GM12878 (cell line): ENCODE measurements around the gene LMOD3. TPM values are rescaled to one million over a fixed set of nuclear protein-coding genes. Genes with fewer than 3 reads are reported as not detected.

Experiments used
- ATAC-seq: fragments of 200-7000 bp; cut with Tn5 transposase; 3 replicates; pipeline ENCODE4 v1.9.1; 2020; ENCODE audit warnings: mild to moderate bottlenecking, moderate library complexity
- BruUV-seq: library from RNA; stranded (reverse); fragments of 400-500 nt; replicated peaks from 2 replicates; lab custom pipeline; 2021; lab: Mats Ljungman, UMichigan
- CTCF ChIA-PET: fragments of 300-600 bp; sonication (Branson Sonifier 250); formaldehyde crosslinking; extraction: SDS; loops from one replicate; lab custom pipeline; 2021; ENCODE audit warnings: inconsistent platforms; lab: Yijun Ruan, JAX
- POLR2A ChIA-PET: fragments of 350-600 bp; formaldehyde crosslinking; extraction: SDS; loops from one replicate; lab custom pipeline; 2021; ENCODE audit warnings: inconsistent platforms; lab: Charles Lee
- RAD21 ChIA-PET: fragments of 300-600 bp; sonication (Branson Sonifier 250); formaldehyde crosslinking; loops from one replicate; lab custom pipeline; 2023; ENCODE audit warnings: antibody characterized with exemption; ENCODE audit not compliant: unreplicated experiment; lab: Charles Lee
- SMC1A ChIA-PET: fragments of 300-600 bp; sonication (Branson Sonifier 250); formaldehyde crosslinking; loops from one replicate; lab custom pipeline; 2023; ENCODE audit not compliant: unreplicated experiment, uncharacterized antibody; lab: Charles Lee
- DNase-seq: peaks from one replicate; pipeline ENCODE4 v3.0.0-alpha.2; 2011; ENCODE audit warnings: low read depth, low spot score
- FAIRE-seq: peaks from 3 replicates; lab custom pipeline; 2011; peaks lifted over from hg19 to GRCh38; lab: Jason Lieb, UNC
- H2AFZ ChIP-seq: 2 replicates; pipeline ENCODE4 v1.6.0; 2011; ENCODE audit warnings: low read depth, low read length, control low read depth; ENCODE audit not compliant: control insufficient read depth
- H3K27ac ChIP-seq: 2 replicates; pipeline ENCODE4 v1.5.1; 2011; ENCODE audit warnings: control low read depth; ENCODE audit not compliant: control insufficient read depth, insufficient read depth
- H3K27me3 ChIP-seq, 2 experiments: replicated peaks in 1 of 2; 2 replicates each; pipeline versions ENCODE4 v1.6.0 to v1.6.1; 2011; ENCODE audit warnings: low read length in 1 of 2; ENCODE audit not compliant: control insufficient read depth in 2 of 2, insufficient read depth in 2 of 2
- H3K36me3 ChIP-seq, 2 experiments: 2 replicates each; pipeline ENCODE4 v1.5.1; 2011; ENCODE audit warnings: low read length in 1 of 2; ENCODE audit not compliant: control insufficient read depth in 2 of 2, insufficient read depth in 2 of 2
- H3K4me1 ChIP-seq: 2 replicates; pipeline ENCODE4 v1.6.1; 2011; ENCODE audit warnings: mild to moderate bottlenecking, low read length, moderate library complexity, mixed read lengths; ENCODE audit not compliant: control insufficient read depth, insufficient read depth
- H3K4me2 ChIP-seq: 2 replicates; pipeline ENCODE4 v1.6.0; 2011; ENCODE audit warnings: control low read depth; ENCODE audit not compliant: control insufficient read depth, insufficient read depth
- H3K4me3 ChIP-seq: fragments of 200-600 bp; sonication (generic); 2 replicates; pipeline ENCODE4 v1.5.1; 2016
- H3K79me2 ChIP-seq: 2 replicates; pipeline ENCODE4 v1.6.0; 2011; ENCODE audit warnings: low read length; ENCODE audit not compliant: control insufficient read depth, insufficient read depth
- H3K9ac ChIP-seq: 2 replicates; pipeline ENCODE4 v1.8.0; 2011; ENCODE audit warnings: low read length, control low read depth, mixed read lengths; ENCODE audit not compliant: control insufficient read depth, insufficient read depth
- H3K9me3 ChIP-seq: replicated peaks from 3 replicates; pipeline ENCODE4 v1.5.1; 2011; ENCODE audit warnings: mild to moderate bottlenecking, low read length; ENCODE audit not compliant: control insufficient read depth, insufficient read depth
- H4K20me1 ChIP-seq: 2 replicates; pipeline ENCODE4 v1.6.0; 2011; ENCODE audit not compliant: control insufficient read depth, insufficient read depth
- HCFC1 ChIP-seq: fragments of 150-350 bp; IDR thresholded peaks from 2 replicates; pipeline ENCODE4 v1.6.1; 2014; ENCODE audit warnings: low read length
- MAX ChIP-seq: IDR thresholded peaks from 2 replicates; pipeline ENCODE4 v1.6.1; 2012; ENCODE audit warnings: low read depth, low read length, improper control_type of control experiment
- NR2F1 ChIP-seq: fragments of 450-650 bp; conservative IDR thresholded peaks from 2 replicates; pipeline ENCODE4 v1.6.1; 2017; ENCODE audit warnings: mild to moderate bottlenecking
- NRF1 ChIP-seq: conservative IDR thresholded peaks from 2 replicates; pipeline ENCODE4 v1.6.1; 2011; ENCODE audit warnings: mild to moderate bottlenecking, low read depth, low read length, improper control_type of control experiment
- TCF12 ChIP-seq: IDR thresholded peaks from 2 replicates; pipeline ENCODE4 v1.6.1; 2011; ENCODE audit warnings: low read depth, mild to moderate bottlenecking, low read length
- WGBS: methylation state at CpG from one replicate; pipeline ENCODE4 v1.1.6; 2016; ENCODE audit warnings: low lambda C conversion rate; ENCODE audit not compliant: insufficient replicate concordance, insufficient coverage; ENCODE audit errors: missing lambda C conversion rate; 5-methylcytosine and 5-hydroxymethylcytosine counted together
- in situ Hi-C: fragments of 300-500 bp; cut with MboI; formaldehyde crosslinking; loops from 9 replicates; pipeline ENCODE4 v1.14.3; 2018; ENCODE audit warnings: mixed read lengths
- intact Hi-C: fragments of 100-400 bp; cut with micrococcal nuclease; formaldehyde crosslinking; loops from one replicate; pipeline ENCODE4 v1.14.2; 2022; ENCODE audit not compliant: unreplicated experiment
- polyA plus RNA-seq, 11 experiments: library from polyadenylated mRNA; depleted of rRNA in 4 of 11; unstranded in 6 of 11; stranded (reverse) in 5 of 11; fragments of >200 nt; fragmentation: Nextera tagmentation in 4 of 11; fragmentation: Illumina TruSeq in 1 of 11; extraction: Ambion mirVana in 4 of 11; extraction: Trizol in 1 of 11; gene quantifications; 1 replicate in 1 of 11; 2 replicates in 10 of 11; pipeline versions ENCODE4 v1.2.1 to v1.2.3, GENCODE V29; 2011 to 2016; ENCODE audit warnings: inconsistent platforms in 2 of 11, missing spikeins in 2 of 11, low read depth in 1 of 11
- total RNA-seq, 4 experiments: library from RNA; depleted of rRNA in 3 of 4; stranded (reverse); fragments of >200 nt in 3 of 4; fragmentation: Illumina TruSeq in 1 of 4; extraction: Trizol in 1 of 4; gene quantifications; 2 replicates each; pipeline versions ENCODE4 v1.2.1 to v1.2.3, GENCODE V29; 2013 to 2021

LMOD3 gene
- total and polyA plus RNA-seq, 10 of the 15 experiments (the other 5 are each of a cell fraction or from before 2014, with no cell fraction given) = 0.04 to 0.20 (median 0.09) TPM; not detected in 1

- TF ChIP-seq NRF1 (no peak), TCF12 (no peak)
These were observed 19.7 kb upstream of the LMOD3 start (continued) for GRCh38 chr3:69142090-69142489.

GRCh38 chr3:69141313-69141712, 18.9 kb upstream of the LMOD3 start:
- H3K4me2 ChIP-seq = no peak overlapping the region
- RAD21 ChIA-PET = no interaction called here
- CTCF ChIA-PET = interaction anchor here (0.6 to 3.4 kb wide), 3 partner anchors 21 to 259 kb away, joined by 3 to 16 read pairs (median 3); no protein-coding TSS in a partner anchor
- no peak for FAIRE-seq
- TF ChIP-seq NR2F1 (0 out of 2 replicates have a peak, but pooled peaks have one; percentile 13), MAX (no peak)
- POLR2A ChIA-PET = no interaction called here
- intact Hi-C loops = no loop called here
- no peaks in the 10 kb centered on the region for H3K79me2 ChIP-seq
- no peaks in the 10 kb centered on the region for H3K4me1 ChIP-seq
- no peaks in the 10 kb centered on the region for H3K9me3 ChIP-seq
- no peak for ATAC-seq
- no peaks in the 10 kb centered on the region for H3K27me3 ChIP-seq
- in situ Hi-C loops = no loop called here
- no peaks in the 10 kb centered on the region for H4K20me1 ChIP-seq
- BruUV-seq = no TSS peak
- no peak overlapping the region for H3K4me3 ChIP-seq
- H3K27ac ChIP-seq = no peak overlapping the region
- H3K36me3 ChIP-seq = no peaks in the 10 kb centered on the region
- SMC1A ChIA-PET = interaction anchor here (1.6 kb wide), 1 partner anchor 15 kb away, joined by 5 read pairs; no protein-coding TSS in a partner anchor
- no peak overlapping the region for H2AFZ ChIP-seq
- DNase-seq = no peak
- H3K9ac ChIP-seq = no peak overlapping the region

- no peak overlapping the region for H3K4me3 ChIP-seq
- 64% methylated on average over 2 of the region's 2 CpGs for WGBS
- POLR2A ChIA-PET = no interaction called here
- no TSS peak for BruUV-seq
- no peak overlapping the region for H3K9ac ChIP-seq
- no peak for FAIRE-seq
- H3K27ac ChIP-seq = no peak overlapping the region
- no peaks in the 10 kb centered on the region for H3K27me3 ChIP-seq
- RAD21 ChIA-PET = interaction anchor here (0.7 kb wide), 1 partner anchor 21 kb away, joined by 3 read pairs; no protein-coding TSS in a partner anchor
- H3K36me3 ChIP-seq = no peaks in the 10 kb centered on the region
- TF ChIP-seq HCFC1 = no peak
- no peaks in the 10 kb centered on the region for H3K79me2 ChIP-seq
- H3K4me1 ChIP-seq = no peaks in the 10 kb centered on the region
- H3K9me3 ChIP-seq = no peaks in the 10 kb centered on the region
- ATAC-seq = no peak
- intact Hi-C loops (no loop called here), in situ Hi-C loops (no loop called here)
- no peak overlapping the region for H2AFZ ChIP-seq
- no peak overlapping the region for H3K4me2 ChIP-seq
- CTCF ChIA-PET = interaction anchor here (0.9 to 2.8 kb wide), 5 partner anchors 16 to 167 kb away, joined by 3 to 7 read pairs (median 4); no protein-coding TSS in a partner anchor
- SMC1A ChIA-PET = interaction anchor here (1.2 to 1.6 kb wide), 2 partner anchors 9 to 24 kb away, joined by 3 to 5 read pairs; no protein-coding TSS in a partner anchor
- no peaks in the 10 kb centered on the region for H4K20me1 ChIP-seq
- no peak for DNase-seq
These were observed 15.0 kb upstream of the LMOD3 start for GRCh38 chr3:69137412-69137811.
